A549 (cell line): ENCODE measurements around the gene C1orf146.

Experiments used
- ATOH8 ChIP-seq: fragments of 250-450 bp; sonication (Bioruptor Pico); IDR thresholded peaks from 2 replicates; pipeline ENCODE4 v1.5.0; 2020; ENCODE audit warnings: low read depth, mild to moderate bottlenecking, moderate library complexity
- KDM5A ChIP-seq: fragments of 200-600 bp; sonication (generic); IDR thresholded peaks from 2 replicates; pipeline ENCODE4 v1.6.1; 2016; ENCODE audit warnings: antibody characterized with exemption, mild to moderate bottlenecking
- MYC ChIP-seq: IDR thresholded peaks from 2 replicates; pipeline ENCODE4 v1.6.1; 2012; ENCODE audit warnings: mild to moderate bottlenecking, inconsistent platforms, low read length, improper control_type of control experiment, borderline replicate concordance
- PBX3 ChIP-seq: IDR thresholded peaks from 2 replicates; pipeline ENCODE4 v1.6.1; 2012
- POLR2A ChIP-seq: IDR thresholded peaks from 2 replicates; pipeline ENCODE4 v1.6.1; 2012; ENCODE audit warnings: mild to moderate bottlenecking, low read length
- RCOR1 ChIP-seq: fragments of 150-350 bp; IDR thresholded peaks from 2 replicates; pipeline ENCODE4 v1.6.1; 2014; ENCODE audit warnings: antibody characterized with exemption, low read length, low read depth
- ZC3H11A ChIP-seq: fragments of 450-650 bp; IDR thresholded peaks from 2 replicates; pipeline ENCODE4 v1.6.1; 2014; ENCODE audit warnings: antibody characterized with exemption, mild to moderate bottlenecking
- ZFP36 ChIP-seq: fragments of 450-650 bp; IDR thresholded peaks from 2 replicates; pipeline ENCODE4 v1.6.1; 2014; ENCODE audit warnings: borderline replicate concordance; ENCODE audit not compliant: partially characterized antibody
- TF ChIP-seq, protein P1 (sequence below): fragments of >200 bp; sonication (Bioruptor Twin); formaldehyde crosslinking; IDR thresholded peaks from 3 replicates; pipeline ENCODE4 v1.5.1; 2016
- TF ChIP-seq, protein P2 (sequence below): fragments of 200-600 bp; sonication (generic); IDR thresholded peaks from 2 replicates; pipeline ENCODE4 v1.6.1; 2016; ENCODE audit warnings: antibody characterized with exemption, mild to moderate bottlenecking, moderate library complexity

DNA sequence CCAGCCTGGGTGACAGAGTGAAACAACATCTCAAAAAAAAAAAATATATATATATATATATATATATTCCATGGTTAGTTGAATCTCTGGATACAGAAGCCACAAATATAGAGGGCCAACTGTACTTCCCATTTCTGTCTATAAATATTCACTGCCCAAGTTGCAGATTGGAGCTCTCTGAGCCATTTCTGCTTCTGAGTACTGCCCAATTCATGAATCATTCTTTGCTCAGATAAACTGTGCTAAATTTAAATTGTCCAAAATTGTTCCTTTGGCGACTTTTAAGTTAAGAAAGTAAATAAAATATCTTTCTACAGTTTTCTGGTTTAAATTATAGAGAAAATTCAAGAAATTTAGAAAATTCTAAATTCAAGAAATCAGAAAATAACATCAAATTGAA is 23.2 kb upstream of the C1orf146 start:
- TF ChIP-seq POLR2A (no peak), KDM5A (no peak), RCOR1 (no peak), ZC3H11A (no peak), ATOH8 (CRISPR knock-in tag) (no peak), MYC (no peak), ZFP36 (no peak), PBX3 (no peak)
- TF ChIP-seq, protein P1, sequence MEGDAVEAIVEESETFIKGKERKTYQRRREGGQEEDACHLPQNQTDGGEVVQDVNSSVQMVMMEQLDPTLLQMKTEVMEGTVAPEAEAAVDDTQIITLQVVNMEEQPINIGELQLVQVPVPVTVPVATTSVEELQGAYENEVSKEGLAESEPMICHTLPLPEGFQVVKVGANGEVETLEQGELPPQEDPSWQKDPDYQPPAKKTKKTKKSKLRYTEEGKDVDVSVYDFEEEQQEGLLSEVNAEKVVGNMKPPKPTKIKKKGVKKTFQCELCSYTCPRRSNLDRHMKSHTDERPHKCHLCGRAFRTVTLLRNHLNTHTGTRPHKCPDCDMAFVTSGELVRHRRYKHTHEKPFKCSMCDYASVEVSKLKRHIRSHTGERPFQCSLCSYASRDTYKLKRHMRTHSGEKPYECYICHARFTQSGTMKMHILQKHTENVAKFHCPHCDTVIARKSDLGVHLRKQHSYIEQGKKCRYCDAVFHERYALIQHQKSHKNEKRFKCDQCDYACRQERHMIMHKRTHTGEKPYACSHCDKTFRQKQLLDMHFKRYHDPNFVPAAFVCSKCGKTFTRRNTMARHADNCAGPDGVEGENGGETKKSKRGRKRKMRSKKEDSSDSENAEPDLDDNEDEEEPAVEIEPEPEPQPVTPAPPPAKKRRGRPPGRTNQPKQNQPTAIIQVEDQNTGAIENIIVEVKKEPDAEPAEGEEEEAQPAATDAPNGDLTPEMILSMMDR: no peak
- TF ChIP-seq, protein P2, sequence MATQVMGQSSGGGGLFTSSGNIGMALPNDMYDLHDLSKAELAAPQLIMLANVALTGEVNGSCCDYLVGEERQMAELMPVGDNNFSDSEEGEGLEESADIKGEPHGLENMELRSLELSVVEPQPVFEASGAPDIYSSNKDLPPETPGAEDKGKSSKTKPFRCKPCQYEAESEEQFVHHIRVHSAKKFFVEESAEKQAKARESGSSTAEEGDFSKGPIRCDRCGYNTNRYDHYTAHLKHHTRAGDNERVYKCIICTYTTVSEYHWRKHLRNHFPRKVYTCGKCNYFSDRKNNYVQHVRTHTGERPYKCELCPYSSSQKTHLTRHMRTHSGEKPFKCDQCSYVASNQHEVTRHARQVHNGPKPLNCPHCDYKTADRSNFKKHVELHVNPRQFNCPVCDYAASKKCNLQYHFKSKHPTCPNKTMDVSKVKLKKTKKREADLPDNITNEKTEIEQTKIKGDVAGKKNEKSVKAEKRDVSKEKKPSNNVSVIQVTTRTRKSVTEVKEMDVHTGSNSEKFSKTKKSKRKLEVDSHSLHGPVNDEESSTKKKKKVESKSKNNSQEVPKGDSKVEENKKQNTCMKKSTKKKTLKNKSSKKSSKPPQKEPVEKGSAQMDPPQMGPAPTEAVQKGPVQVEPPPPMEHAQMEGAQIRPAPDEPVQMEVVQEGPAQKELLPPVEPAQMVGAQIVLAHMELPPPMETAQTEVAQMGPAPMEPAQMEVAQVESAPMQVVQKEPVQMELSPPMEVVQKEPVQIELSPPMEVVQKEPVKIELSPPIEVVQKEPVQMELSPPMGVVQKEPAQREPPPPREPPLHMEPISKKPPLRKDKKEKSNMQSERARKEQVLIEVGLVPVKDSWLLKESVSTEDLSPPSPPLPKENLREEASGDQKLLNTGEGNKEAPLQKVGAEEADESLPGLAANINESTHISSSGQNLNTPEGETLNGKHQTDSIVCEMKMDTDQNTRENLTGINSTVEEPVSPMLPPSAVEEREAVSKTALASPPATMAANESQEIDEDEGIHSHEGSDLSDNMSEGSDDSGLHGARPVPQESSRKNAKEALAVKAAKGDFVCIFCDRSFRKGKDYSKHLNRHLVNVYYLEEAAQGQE: no peak
